Left cardiac atrium (tissue), 4 donors: ENCODE data around the gene BIRC6. TPM values are rescaled to one million over a fixed set of nuclear protein-coding genes. Genes with fewer than 3 reads are reported as not detected.
"Not testable (repeated sequence)": the region's sequence is repeated elsewhere in the genome, so short reads cannot be mapped to it uniquely, and the experiment has no call there.

Source experiments
- ATAC-seq, 2 donors: fragments of 200-7000 bp; cut with Tn5 transposase; one replicate each; pipeline ENCODE4 v1.9.1; 2020; ENCODE audit warnings: mild to moderate bottlenecking in 2 of 2, moderate library complexity in 2 of 2
- DNase-seq: peaks from one replicate; pipeline ENCODE4 v3.0.0-alpha.2; 2020
- intact Hi-C, 2 donors: fragments of 100-400 bp; cut with DNase I; formaldehyde crosslinking; loops; one replicate each; pipeline versions ENCODE4 v1.14.1 to v1.15.1; 2022 to 2023
- long read RNA-seq: library from polyadenylated mRNA; unstranded; transcript quantifications from one replicate; pipeline ENCODE4 v2.0.0, GENCODE V29; 2021
- total RNA-seq, 2 donors: library from RNA; stranded (reverse); fragmentation: NEBNext Ultra II Directional; extraction: Animal tissue kit (Norgen Biotek cat#: 25700); gene quantifications; one replicate each; pipeline ENCODE4 v1.2.1, GENCODE V29; 2021
- donor health status: DM: no; HTN: yes; CAD: no.
- donor health status: DM: no; HTN: yes; CAD: no; lungs with severe emphysema.
- donor health status: DM: yes; HTN: yes; CAD: no.
- donor health status: Dilated cardiomyopathy.

BIRC6 gene, protein sequence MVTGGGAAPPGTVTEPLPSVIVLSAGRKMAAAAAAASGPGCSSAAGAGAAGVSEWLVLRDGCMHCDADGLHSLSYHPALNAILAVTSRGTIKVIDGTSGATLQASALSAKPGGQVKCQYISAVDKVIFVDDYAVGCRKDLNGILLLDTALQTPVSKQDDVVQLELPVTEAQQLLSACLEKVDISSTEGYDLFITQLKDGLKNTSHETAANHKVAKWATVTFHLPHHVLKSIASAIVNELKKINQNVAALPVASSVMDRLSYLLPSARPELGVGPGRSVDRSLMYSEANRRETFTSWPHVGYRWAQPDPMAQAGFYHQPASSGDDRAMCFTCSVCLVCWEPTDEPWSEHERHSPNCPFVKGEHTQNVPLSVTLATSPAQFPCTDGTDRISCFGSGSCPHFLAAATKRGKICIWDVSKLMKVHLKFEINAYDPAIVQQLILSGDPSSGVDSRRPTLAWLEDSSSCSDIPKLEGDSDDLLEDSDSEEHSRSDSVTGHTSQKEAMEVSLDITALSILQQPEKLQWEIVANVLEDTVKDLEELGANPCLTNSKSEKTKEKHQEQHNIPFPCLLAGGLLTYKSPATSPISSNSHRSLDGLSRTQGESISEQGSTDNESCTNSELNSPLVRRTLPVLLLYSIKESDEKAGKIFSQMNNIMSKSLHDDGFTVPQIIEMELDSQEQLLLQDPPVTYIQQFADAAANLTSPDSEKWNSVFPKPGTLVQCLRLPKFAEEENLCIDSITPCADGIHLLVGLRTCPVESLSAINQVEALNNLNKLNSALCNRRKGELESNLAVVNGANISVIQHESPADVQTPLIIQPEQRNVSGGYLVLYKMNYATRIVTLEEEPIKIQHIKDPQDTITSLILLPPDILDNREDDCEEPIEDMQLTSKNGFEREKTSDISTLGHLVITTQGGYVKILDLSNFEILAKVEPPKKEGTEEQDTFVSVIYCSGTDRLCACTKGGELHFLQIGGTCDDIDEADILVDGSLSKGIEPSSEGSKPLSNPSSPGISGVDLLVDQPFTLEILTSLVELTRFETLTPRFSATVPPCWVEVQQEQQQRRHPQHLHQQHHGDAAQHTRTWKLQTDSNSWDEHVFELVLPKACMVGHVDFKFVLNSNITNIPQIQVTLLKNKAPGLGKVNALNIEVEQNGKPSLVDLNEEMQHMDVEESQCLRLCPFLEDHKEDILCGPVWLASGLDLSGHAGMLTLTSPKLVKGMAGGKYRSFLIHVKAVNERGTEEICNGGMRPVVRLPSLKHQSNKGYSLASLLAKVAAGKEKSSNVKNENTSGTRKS (N-terminal part only)
- 10 to 100 TPM; 38.6 to 52.5 TPM for total RNA-seq
- long read RNA-seq, partial matches to known transcripts = 3 of 5 reads
- long read RNA-seq, other reads (novel, unspliced or antisense) = 2 of 5 reads

DNA sequence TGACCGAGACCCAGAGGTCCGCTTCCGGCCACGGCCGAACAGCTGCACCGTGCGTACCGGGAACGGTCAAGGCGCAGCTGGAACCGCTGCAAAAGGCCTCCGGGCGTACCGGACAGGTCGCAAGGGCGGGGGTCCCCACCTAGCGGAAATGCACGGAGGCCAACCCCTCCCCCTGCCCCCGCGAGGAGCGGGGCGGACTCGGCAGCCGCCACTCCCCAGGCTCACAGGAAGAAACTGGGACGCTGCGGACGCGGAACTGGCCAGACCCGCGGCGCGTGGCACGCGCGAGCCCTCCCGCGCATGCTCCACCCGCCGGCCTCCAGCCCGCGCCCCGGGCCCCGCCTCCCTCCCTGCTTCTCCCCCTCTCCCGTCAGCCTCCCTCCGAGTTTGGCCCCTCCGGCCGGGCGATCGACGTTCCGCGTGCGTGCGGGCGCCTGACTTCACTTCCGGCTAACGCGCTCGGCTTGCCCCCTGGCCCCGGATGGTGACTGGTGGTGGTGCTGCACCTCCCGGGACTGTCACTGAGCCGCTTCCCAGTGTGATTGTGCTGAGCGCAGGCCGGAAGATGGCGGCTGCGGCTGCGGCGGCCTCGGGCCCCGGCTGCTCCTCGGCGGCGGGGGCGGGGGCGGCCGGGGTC, at the start of gene BIRC6:
BIRC6 (plus strand) TSS at position 343 of the 637 bp plus-strand sequence; CDS start at position 482, 139 bp downstream.
- peak; percentile 96 to 98 for ATAC-seq
- intact Hi-C loops = loop anchor here in 1 of 2 donors (5.0 kb wide), 1 partner anchor 189 kb away; the partner anchor contains the start of gene SLC30A6
- DNase-seq = peak; percentile 99

DNA sequence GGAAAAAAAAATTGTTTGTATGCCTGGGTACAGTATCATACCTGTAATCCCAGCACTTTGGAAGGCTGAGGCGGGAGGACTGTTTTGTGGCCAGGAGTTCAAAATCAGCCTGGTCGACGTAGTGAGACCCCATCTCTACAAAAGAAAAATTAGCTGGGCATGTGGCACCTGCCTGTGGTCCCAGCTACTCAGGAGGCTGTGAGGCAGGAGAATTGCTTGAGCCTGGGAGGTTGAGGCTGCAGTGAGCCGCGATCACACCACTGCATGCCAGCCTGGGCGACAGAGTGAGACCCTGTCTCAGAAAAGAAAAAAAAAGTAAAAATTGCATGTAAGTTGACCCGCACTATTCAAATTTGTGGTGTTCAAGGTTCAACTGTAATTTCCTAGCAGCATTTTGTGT, 46.2 kb upstream of the BIRC6 start:
- intact Hi-C loops = no loop called here
- DNase-seq (no peak), ATAC-seq (no peak)

DNA sequence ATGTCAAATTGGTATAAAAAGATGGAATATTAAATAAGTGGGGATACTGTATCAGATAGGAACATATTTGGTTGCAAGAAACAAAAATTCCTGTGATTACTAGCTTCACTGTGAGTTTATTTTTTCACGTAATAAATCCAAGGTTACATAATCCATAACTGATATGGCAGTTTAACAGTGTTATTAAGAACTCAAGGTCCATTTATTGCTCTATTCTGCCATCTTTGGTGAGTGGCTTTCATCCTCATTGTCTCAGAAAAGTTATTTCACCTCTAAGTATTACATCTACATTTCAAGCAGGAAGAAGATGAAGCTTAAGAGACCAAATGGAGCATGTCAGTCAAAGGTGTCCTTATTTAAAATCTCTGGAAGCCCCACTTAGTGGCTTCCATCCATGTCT, 41.9 kb upstream of the BIRC6 start:
- DNase-seq (no peak), ATAC-seq (no peak)
- intact Hi-C loops = no loop called here

DNA sequence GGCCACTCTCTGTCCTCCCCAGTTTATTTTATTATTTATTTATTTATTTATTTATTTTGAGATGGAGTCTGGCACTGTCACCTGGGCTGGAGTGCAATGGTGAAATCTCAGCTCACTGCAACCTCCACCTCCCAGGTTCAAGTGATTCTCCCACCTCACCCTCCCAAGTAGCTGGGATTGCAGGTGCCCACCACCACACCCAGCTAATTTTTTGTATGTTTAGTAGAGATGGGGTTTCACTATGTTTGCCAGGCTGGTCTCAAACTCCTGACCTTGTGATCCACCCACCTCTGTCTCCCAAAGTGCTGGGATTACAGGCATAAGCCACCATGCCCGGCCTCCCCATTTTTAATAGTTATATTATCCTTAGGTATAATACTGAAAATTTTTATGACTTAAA, 28.1 kb upstream of the BIRC6 start:
- DNase-seq, intact Hi-C loops, ATAC-seq: not testable (repeated sequence)

DNA sequence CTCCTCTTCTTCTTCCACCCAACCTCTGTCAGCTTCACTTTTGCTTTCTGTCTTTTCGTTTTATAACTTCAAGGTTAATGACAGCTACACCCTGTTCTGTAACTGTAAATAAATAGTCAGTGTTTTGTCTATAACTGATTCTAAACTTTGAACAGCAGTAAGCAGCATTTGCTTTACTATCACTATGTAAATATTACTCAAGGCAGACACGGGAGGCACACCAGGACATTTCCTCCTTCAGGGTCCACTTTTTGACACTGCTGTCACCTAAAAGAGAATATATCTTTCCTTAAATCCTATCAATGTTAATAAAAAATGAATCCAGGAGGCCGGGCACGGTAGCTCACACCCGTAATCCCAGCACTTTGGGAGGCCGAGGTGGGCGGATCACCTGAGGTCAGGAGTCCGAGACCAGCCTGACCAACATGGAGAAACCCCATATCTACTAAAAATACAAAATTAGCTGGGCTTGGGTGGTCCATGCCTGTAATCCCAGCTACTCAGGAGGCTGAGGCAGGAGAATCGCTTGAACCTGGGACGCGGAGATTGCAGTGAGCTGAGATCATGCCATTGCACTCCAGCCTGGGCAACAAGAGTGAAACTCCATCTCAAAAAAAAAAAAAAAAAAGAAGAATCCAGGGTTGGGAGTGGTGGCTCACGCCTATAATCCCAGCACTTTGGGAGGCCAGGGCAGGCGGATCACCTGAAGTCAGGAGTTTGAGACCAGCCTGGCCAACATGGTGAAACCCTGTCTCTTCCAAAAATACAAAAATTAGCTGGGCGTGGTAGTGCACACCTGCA, 27.4 kb upstream of the BIRC6 start:
- ATAC-seq, intact Hi-C loops, DNase-seq: not testable (repeated sequence)

DNA sequence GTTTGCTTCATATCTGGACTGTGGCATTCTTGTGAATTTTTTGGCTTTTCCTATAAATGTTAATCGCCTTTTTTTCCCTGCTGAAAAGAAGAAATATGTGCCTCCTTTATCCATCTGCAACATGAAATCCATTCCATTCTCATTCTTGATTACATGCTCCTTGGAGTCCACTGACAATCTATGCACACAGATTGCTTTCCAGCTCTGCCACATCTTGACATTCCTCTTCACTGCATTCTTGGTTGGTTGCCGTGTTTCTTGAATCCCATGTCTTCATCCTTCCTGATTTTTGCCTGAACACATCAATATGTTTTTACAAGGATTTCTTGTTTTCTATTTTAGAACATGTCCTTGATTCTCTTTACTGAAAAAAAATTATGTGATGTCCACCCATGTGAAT, 26.7 kb upstream of the BIRC6 start:
- DNase-seq = no peak
- no peak for ATAC-seq
- intact Hi-C loops = no loop called here

DNA sequence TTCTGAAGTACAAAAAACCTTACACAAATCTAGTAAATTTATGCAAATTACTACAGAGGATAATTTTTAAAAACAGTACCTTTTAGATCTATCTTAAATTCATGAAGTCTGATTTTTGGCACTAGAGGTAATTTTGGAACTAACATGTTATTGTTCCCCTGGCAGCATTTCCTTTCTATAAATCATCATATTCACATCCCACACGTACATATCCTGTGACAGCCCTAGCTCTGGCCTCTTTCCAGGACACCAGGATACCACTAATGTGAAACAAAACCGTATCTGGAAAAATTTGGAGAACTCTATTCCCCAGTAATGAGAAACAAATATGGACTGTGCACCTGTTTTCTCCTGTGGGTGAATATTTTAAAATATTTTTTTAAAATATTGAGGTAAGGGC, 14.0 kb upstream of the BIRC6 start:
- ATAC-seq = no peak
- DNase-seq = no peak

DNA sequence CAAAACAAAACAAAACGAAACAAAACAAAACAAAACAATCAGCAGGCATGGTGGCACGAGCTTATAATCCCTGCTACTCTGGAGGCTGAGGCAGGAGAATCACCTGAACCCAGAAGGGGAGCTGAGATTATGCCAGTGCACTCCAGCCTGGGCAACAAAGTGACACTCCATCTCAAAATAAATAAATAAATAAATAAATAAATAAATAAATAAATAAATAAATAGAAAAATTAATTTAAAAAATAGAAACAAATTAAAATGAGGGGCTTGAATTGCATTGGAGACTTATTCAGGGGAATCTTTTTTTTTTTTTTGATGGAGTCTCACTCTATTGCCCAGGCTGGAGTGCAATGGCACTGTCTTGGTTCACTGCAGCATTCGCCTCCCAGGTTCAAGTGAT, 6.0 kb upstream of the BIRC6 start:
- DNase-seq, ATAC-seq, intact Hi-C loops: not testable (repeated sequence)

More for the DNA sequence above, 14.0 kb upstream of the BIRC6 start:
- intact Hi-C loops = no loop called here

DNA sequence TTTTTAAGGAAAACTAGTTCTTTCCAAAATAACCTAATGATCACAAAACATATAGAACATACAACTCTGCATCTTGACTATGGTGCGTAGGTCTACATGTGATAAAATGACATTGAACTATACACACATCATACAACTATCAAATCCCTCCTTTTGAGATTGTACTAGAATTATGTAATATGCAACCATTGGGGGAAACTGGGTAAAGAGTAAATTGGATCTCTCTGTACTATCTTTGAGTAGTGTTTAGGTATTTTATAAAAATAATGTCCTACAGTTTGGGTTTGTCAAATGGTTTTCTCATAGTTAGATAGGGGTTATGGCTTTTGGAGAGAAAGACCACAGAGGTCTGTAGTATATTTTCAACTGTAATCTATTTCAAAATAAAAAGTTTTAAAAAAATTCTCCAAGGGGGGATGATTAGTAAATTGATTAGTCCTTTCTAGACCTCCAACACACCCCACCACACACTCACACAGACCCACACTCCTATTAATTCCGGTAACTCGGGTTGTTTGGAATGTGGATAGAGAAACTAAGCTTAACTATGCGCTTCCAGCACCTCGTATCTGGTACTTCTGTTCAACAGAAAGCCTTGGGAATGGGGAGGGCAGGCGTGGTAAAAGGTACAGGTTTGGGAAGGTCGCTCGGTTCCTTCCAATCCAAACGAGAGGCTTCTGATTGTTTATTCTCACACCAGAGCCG, 695 bp upstream of the BIRC6 start:
- intact Hi-C loops = loop anchor here in 1 of 2 donors (5.0 kb wide), 1 partner anchor 189 kb away; the partner anchor contains the start of gene SLC30A6
- no peak for DNase-seq
- ATAC-seq = no peak

DNA sequence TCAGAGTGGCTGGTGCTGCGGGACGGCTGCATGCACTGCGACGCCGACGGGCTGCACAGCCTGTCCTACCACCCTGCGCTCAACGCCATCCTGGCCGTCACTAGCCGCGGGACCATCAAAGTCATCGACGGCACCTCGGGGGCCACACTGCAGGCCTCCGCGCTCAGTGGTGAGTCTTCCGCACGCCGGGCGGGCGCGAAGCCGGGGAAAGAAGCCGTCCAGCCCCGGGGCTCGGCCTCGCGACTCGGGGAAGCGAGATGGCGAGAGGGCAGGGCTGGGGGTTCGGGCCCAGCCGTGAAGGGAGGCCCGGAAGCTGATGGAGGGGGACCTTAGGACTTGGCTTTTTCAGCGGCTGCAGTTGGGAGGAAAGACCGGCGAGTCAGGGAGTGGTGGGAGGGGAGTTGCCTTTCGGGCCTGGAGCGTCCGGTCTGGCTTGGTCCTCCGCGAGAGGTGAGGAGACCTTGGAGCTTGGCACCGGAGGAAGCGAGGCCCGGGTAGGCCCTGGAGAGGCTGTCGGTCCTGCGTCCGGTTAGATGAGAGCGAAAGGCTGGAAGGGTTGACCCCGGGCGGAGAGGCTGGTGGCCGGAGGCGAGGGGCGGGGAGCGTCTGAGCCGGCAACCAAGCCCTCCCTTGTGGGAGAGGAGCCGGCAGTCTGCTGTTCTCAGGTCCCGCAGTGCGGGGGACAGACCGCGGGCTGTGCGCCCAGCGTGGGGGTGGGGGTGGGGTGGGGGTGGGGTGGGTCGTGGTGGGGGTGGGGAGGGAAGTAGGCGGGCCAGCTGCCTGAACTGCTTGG, 691 bp downstream of the BIRC6 start:
- peak; percentile 60 for DNase-seq
- intact Hi-C loops = loop anchor here in 1 of 2 donors (5.0 kb wide), 1 partner anchor 190 kb away; the partner anchor contains the start of gene SLC30A6
- peak; percentile 10 to 36 for ATAC-seq

DNA sequence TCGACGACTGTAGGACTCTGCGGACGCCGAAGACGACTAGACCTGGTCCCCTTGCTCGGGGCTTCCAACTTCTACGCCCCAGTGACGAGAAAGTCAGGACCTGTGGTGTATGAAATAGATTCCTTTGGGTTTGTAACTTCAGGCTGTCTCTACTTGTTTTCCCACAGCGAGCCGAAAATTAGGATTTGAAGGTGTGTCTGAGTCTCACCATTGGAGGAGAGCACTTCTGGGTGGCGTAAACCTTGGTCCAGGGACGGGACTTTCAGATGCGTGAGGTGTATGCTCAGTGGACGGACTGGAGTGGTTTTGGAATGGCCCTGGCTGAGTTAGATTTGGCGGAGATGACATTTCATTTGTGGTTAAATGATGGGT, 1.3 kb downstream of the BIRC6 start:
- intact Hi-C loops = loop anchor here in 1 of 2 donors (5.0 kb wide), 1 partner anchor 191 kb away; the partner anchor contains the start of gene SLC30A6

DNA sequence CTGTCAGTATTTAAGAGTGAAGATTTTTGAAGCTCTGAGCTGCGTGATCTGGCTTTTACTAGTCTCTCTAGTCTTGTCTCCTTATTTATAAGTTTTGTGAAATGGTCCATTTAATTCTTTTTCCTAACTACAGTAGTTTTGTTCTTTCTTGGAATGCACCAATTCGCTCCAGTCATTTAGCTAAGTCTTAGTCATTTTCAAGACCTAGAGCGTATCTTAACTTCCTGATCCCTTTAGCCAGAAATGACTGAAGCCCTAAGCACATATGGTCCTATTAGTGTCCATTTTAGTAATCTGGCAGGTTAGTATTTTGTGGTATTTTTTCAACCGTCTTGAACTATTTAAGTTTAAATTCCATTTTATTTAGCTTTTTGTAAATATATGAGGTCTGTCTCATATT, 3.6 kb downstream of the BIRC6 start:
- DNase-seq = no peak
- no peak for ATAC-seq
- intact Hi-C loops = no loop called here

More for the DNA sequence above, 1.3 kb downstream of the BIRC6 start:
- ATAC-seq (no peak), DNase-seq (no peak)

DNA sequence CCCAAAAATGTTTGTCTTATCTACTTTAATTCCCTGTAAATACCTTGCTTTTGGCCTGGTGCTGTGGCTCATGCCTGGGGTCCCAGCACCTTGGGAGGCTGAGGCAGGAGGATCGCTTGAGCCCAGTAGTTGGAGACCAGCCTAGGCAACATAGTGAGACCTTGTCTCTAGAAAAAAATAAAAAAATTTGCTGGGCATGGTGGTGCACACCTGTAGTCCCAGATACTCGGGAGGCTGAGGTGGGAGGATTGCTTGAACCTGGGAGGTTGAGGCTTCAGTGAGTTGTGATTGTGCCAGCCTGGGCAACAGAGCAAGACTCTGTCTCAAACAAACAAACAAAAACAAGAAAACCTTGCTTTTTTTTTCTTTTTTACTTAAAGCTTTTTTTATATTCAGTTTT, 6.2 kb downstream of the BIRC6 start:
- ATAC-seq, intact Hi-C loops, DNase-seq: not testable (repeated sequence)

DNA sequence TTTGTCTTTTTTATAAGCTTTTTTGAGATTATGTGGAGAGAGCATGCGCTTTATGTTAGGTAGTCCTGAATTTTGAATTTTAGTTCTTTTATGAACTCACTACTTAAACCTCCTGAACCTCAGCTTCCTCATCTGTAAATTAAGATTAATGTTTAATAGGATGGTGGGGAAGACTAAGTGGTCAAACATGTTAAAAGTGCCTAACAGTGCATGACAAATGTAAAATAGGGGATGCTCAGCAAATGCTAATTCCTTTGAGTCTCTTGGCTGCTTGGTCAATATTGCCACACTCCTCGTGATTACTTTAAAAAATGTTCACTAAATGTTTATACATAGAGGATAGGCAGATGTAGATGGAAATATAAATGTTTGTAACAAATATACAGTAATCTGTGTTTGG, 6.8 kb downstream of the BIRC6 start:
- intact Hi-C loops = no loop called here
- ATAC-seq (no peak), DNase-seq (no peak)

DNA sequence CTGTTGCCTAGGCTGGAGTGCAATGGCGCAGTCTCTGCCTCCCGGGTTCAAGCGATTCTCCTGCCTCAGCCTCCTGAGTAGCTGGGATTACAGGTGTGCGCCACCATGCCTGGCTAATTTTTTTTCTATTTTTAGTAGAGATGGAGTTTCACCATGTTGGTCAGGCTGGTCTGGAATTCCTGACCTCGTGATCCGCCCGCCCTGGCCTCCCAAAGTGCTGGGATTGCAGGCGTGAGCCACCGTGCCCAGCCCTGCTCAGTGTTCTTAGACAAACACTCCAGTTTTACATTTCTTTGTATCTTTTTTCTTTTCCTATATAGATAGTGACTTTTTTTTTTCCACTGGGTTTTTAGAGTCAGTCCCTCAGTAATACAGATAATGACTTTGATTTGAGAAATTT, 7.5 kb downstream of the BIRC6 start:
- intact Hi-C loops, DNase-seq: not testable (repeated sequence)

DNA sequence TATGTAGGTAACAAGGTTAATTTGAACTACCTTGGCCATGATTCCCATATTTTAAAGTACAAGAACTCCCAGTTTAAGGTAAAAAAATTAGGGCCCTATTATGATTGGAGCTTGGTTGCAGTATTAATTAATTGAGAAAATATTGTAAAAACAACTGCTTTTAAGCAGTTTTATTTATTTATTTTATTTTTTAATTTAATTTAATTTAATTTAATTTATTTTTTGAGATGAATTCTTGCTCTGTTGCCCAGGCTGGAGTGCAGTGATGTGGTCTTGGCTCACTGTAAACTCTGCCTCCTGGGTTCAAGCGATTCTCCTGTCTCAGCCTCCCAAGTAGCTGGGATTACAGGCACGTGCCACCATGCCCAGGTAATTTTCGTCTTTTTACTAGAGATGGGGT, 8.9 kb downstream of the BIRC6 start:
- ATAC-seq, intact Hi-C loops, DNase-seq: not testable (repeated sequence)

More for the DNA sequence above, 7.5 kb downstream of the BIRC6 start:
- ATAC-seq = not testable (repeated sequence)
